GM20000 (cell line): ENCODE data around the gene FGF22.

Experiments
- DNase-seq: peaks from one replicate; pipeline ENCODE4 v3.0.0; 2012; ENCODE audit warnings: low spot score
- TF ChIP-seq, protein P1 (sequence below): IDR thresholded peaks from 2 replicates; pipeline ENCODE4 v1.5.1; 2012; ENCODE audit warnings: mild to moderate bottlenecking, control low read depth; ENCODE audit errors: extremely low read depth, missing control alignments

FGF22 gene

DNA sequence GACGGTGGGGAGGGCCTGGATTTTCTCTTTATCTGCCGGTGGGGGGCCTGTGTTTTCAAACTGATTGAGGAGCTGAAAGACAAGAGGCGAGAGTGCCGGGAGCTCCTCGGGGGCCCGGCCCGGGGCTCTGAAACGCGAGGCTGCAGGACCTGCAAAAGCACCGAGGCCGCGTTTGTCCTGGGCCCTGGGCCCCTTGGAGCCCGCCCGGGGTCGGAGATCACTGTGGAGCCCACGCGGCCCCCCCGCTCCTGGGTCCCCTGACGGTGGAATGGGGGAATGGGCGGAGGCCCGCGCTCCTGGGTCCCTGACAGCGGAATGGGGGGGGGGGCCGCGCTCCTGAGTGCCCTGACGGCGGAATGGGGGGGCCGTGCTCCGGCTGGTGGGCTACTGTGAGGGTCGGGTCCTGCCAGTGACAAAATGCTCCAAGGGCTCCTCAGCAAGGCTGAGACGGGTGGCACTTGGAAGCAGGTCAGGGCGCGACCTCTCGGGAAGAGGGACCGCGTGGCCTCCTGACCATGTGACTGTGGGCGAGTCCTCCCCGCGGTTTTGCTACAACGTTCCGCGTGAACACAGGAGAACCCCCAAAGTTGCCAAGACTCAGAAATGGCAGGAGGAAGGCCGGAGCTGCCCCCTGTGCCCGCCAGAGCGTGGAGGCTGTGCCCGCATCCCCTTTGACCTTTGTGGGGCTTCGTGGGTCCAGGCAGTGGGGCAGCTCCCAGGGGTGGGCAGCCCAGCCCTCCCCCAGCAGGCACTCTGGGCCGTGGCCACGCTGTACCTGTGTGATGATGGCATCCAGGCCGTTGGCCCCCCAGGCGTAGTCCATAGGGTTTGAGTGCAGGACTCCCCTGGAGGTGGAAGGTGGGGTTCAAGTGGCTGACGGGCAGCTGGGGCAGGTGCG lies 9.5 kb downstream of the FGF22 start:
- DNase-seq, result no peak
- TF ChIP-seq, protein P1, sequence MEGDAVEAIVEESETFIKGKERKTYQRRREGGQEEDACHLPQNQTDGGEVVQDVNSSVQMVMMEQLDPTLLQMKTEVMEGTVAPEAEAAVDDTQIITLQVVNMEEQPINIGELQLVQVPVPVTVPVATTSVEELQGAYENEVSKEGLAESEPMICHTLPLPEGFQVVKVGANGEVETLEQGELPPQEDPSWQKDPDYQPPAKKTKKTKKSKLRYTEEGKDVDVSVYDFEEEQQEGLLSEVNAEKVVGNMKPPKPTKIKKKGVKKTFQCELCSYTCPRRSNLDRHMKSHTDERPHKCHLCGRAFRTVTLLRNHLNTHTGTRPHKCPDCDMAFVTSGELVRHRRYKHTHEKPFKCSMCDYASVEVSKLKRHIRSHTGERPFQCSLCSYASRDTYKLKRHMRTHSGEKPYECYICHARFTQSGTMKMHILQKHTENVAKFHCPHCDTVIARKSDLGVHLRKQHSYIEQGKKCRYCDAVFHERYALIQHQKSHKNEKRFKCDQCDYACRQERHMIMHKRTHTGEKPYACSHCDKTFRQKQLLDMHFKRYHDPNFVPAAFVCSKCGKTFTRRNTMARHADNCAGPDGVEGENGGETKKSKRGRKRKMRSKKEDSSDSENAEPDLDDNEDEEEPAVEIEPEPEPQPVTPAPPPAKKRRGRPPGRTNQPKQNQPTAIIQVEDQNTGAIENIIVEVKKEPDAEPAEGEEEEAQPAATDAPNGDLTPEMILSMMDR, result no peak

DNA sequence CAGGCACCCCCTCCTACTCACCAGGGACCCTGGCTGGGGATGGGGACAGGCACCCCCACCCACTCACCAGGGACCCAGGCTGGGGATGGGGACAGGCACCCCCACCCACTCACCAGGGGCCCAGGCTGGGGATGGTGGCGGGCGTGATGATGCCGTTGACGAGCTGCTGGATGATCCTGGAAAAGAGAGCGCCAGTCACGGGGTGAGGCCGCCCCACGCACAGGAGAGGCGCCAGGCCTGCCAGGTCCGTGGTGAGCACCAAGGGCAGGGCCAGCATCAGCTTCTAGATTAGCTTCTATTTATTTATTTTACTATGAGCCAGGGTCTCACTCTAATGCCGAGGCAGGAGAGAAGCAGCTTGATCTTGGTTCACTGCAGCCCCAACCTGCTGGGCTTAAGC lies 10.4 kb downstream of the FGF22 start:
- DNase-seq, result no peak
- TF ChIP-seq, protein P1, result no peak

DNA sequence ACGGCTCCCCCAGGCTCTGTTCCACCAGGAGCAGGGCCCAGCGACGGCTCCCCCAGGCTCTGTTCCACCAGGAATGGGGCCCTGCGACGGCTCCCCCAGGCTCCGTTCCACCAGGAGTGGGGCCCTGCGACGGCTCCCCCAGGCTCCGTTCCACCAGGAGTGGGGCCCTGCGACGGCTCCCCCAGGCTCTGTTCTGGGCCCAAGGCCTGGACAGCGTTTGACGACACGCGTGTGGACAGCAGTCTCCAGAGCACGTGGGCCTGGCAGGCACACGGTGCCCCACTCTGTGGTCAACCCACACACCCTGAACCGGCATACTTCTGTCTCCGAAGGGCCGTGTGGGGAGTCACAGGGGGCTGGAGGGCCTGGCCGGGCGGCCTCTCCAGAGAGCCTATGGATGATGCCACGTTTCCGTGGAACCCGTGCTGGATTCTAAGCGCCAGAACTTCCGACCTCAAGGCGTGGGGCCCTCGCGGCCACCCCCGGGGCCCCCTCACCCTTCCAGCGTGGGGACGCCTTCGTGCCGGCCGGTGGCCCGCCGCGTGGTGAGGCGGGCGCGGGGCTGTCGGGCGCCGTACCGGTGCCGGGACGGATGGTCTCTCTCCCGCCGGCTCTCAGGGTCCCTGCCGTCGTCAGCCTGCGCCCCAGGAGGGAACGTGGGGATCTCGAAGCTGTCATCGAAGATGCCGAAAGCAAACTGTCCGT lies 11.6 kb downstream of the FGF22 start:
- TF ChIP-seq, protein P1, result no peak
- no peak for DNase-seq

DNA sequence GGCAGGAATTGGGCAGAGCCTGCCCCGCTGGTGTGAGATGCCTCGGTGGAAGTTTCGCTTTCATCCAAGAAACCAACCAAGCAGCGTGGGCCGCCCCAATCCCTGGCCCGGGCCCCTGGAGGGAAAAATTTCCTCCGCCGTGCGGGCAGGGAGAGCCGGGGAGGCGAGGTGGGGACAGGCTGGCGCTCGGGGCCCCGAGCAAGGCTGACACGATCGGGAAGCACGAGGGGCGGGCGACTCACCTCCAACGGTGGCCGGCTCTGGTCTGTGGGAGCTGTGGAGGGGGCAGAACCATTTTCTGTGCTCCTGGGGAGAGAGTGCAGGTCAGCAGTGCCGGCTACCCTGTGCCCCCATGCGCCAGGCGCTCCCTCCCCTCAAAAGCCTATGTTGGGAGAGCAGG lies 12.3 kb downstream of the FGF22 start:
- DNase-seq, result no peak
- TF ChIP-seq, protein P1, result no peak

DNA sequence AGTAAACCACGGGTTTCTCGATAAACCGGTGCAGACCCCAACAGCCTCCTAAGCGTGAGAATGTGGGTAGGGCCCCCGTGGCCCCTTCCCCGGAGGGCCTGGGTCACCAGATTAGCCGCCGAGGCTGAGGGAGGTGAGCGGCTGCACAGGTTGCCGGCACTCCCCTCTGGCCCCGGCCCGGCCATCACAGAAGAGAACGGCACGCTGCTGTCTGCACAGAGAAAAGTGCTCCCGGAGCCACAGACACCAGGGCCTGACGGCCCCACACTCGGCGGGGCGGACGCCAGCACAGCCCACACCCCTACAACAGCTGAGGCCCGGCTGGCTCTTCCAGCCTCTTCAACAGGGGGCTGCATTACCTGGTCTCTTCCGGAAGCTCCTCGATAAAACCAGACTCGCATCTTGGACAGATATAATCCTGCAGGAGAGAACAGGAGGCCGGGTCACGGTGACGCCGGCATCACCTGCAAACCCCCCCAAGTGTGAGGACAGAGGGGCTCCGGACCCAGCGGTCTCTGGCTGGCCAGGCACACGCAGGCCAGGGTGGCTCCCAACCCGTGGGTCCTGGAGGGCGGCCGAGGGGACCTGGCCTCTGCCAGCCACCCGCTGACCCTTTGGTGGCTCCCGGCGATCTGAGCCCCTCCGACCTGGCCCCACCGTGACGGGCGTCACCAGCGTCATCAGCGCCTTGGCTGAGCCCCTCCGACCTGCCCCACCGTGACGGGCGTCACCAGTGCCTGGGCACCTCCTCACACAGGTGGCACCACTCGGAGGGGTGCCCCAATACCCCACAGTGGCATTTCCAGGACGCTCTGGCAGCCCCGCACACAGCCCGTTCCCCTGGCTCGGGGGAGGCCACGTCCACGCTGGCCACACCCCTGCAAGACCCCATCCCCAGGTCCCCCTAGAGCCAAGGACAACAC lies 13.0 kb downstream of the FGF22 start:
- no peak for DNase-seq
- TF ChIP-seq, protein P1, result no peak

DNA sequence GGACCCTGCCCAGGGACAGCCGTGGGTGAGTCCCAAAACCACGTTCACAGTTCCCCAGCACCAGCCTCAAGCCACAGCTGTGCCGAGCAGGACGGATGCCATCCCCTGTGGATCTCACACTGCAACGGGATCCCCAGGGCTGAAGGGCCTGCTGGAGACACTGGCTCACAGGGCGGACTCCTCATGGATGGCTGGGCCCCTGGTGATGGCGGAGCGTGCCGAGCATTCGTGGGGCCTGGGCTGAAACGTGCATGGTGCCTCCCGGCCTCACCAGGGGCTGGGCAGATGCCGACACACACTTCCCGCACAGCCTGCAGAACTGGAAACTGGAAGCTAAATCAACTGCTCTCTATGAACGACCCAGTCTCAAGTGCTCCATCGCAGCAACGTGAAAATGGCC lies 13.7 kb downstream of the FGF22 start:
- no peak for DNase-seq
- TF ChIP-seq, protein P1, result no peak
